MM.1S (cell line): ENCODE data around the gene WIPF2.

ENCODE experiments used
- CTCF ChIP-seq: fragments of 300-600 bp; sonication (generic); IDR thresholded peaks from 2 replicates; pipeline ENCODE4 v1.5.1; 2016; ENCODE audit warnings: antibody characterized with exemption, low read length, mixed read lengths
- EZH2 ChIP-seq: fragments of 300-600 bp; sonication (generic); optimal IDR thresholded peaks from 2 replicates; pipeline ENCODE3; 2017; ENCODE audit warnings: low read depth, mild to moderate bottlenecking, antibody characterized with exemption, low read length, mixed read lengths

- TF ChIP-seq EZH2 (no peak), CTCF (no peak)
These were observed 76.7 kb downstream of the WIPF2 start for GRCh38 chr17:40295488-40296436.
